ENCODE measurements around the gene HIRIP3. TPM values are rescaled to one million over a fixed set of nuclear protein-coding genes. Genes with fewer than 3 reads are reported as not detected.

Gene HIRIP3
- polyA plus RNA-seq, 1 donor (not counting 4 experiments of a cell fraction or from before 2014, with no cell fraction given): 4.1 TPM

- DNase-seq (ENCODE audit: low read depth, low spot score) (no peak), FAIRE-seq (no peak)
- H3K4me1 ChIP-seq (ENCODE audit: control insufficient read depth, extremely low read depth, insufficient read depth, low read length): no peaks in the 10 kb centered on the region
- H3K4me3 ChIP-seq (ENCODE audit: control insufficient read depth in 2 of 3, extremely low read depth in 1 of 3, insufficient read depth in 2 of 3, low read depth in 1 of 3, low read length in 3 of 3): no peak overlapping the region
- H2AFZ ChIP-seq (ENCODE audit: control insufficient read depth, low read length): no peak overlapping the region
- no peaks in the 10 kb centered on the region for H3K27me3 ChIP-seq (ENCODE audit: control insufficient read depth, extremely low read depth, insufficient read depth, low read length)
- H3K4me2 ChIP-seq (ENCODE audit: control insufficient read depth, extremely low read depth, insufficient read depth, low read depth, low read length): no peak overlapping the region
- H3K79me2 ChIP-seq (ENCODE audit: control insufficient read depth, insufficient read depth, low read length): no peaks in the 10 kb centered on the region
- no peaks in the 10 kb centered on the region for H3K9me3 ChIP-seq (ENCODE audit: control insufficient read depth, low read depth, low read length)
- H3K27ac ChIP-seq (ENCODE audit: control insufficient read depth, insufficient read depth, low read length): no peak overlapping the region
- H3K9ac ChIP-seq (ENCODE audit: control insufficient read depth, extremely low read depth, insufficient read depth, low read length): no peak overlapping the region
- H3K36me3 ChIP-seq (ENCODE audit: control insufficient read depth in 2 of 2, extremely low read depth in 1 of 2, insufficient read depth in 2 of 2, low read length in 2 of 2): peaks cover 52 to 64% of the 10 kb centered on the region in 2 experiments
- dilution Hi-C loops (cut with MboI; ENCODE audit: extremely low pct_ligation_motif_present, low sequenced_read_pairs): no loop called here
- no peaks in the 10 kb centered on the region for H4K20me1 ChIP-seq (ENCODE audit: control insufficient read depth, extremely low read depth, insufficient read depth, low read length)
- H3K9me1 ChIP-seq (ENCODE audit: control insufficient read depth, extremely low read depth, insufficient read depth, low read length): no peaks in the 10 kb centered on the region
- TF ChIP-seq CTCF (optimal IDR thresholded peaks at IDR 0.05 in 1 of 3, IDR thresholded peaks at IDR 0.05 in 1 of 3, conservative IDR thresholded peaks at IDR 0.05 in 1 of 3; ENCODE audit: extremely low read depth in 1 of 3, insufficient read depth in 2 of 3, low read length in 3 of 3): no peak
- TF ChIP-seq EZH2 (IDR thresholded peaks at IDR 0.05; ENCODE audit: low read length): no peak
Measured at GRCh38 chr16:29986931-29987330, 8.5 kb downstream of the HIRIP3 start.

GRCh38 chr16:29986231-29986630 is 9.2 kb downstream of the HIRIP3 start:
- Histone ChIP-seq H3K36me3 (ENCODE audit: control insufficient read depth in 2 of 2, extremely low read depth in 1 of 2, insufficient read depth in 2 of 2, low read length in 2 of 2) (peaks cover 50 to 66% of the 10 kb centered on the region in 2 experiments), H3K4me3 (ENCODE audit: control insufficient read depth in 2 of 3, extremely low read depth in 1 of 3, insufficient read depth in 2 of 3, low read depth in 1 of 3, low read length in 3 of 3) (no peak overlapping the region), H3K9ac (ENCODE audit: control insufficient read depth, extremely low read depth, insufficient read depth, low read length) (no peak overlapping the region), H3K27ac (ENCODE audit: control insufficient read depth, insufficient read depth, low read length) (no peak overlapping the region), H2AFZ (ENCODE audit: control insufficient read depth, low read length) (no peak overlapping the region), H4K20me1 (ENCODE audit: control insufficient read depth, extremely low read depth, insufficient read depth, low read length) (no peaks in the 10 kb centered on the region), H3K27me3 (ENCODE audit: control insufficient read depth, extremely low read depth, insufficient read depth, low read length) (no peaks in the 10 kb centered on the region), H3K4me1 (ENCODE audit: control insufficient read depth, extremely low read depth, insufficient read depth, low read length) (no peaks in the 10 kb centered on the region), H3K4me2 (ENCODE audit: control insufficient read depth, extremely low read depth, insufficient read depth, low read depth, low read length) (no peak overlapping the region), H3K79me2 (ENCODE audit: control insufficient read depth, insufficient read depth, low read length) (no peaks in the 10 kb centered on the region), H3K9me1 (ENCODE audit: control insufficient read depth, extremely low read depth, insufficient read depth, low read length) (no peaks in the 10 kb centered on the region), H3K9me3 (ENCODE audit: control insufficient read depth, low read depth, low read length) (no peaks in the 10 kb centered on the region)
- dilution Hi-C loops (cut with MboI; ENCODE audit: extremely low pct_ligation_motif_present, low sequenced_read_pairs): no loop called here
- TF ChIP-seq EZH2 (IDR thresholded peaks at IDR 0.05; ENCODE audit: low read length) (no peak), CTCF (optimal IDR thresholded peaks at IDR 0.05 in 1 of 3, IDR thresholded peaks at IDR 0.05 in 1 of 3, conservative IDR thresholded peaks at IDR 0.05 in 1 of 3; ENCODE audit: extremely low read depth in 1 of 3, insufficient read depth in 2 of 3, low read length in 3 of 3) (no peak)
- no peak for FAIRE-seq
- DNase-seq (ENCODE audit: low read depth, low spot score): no peak
